T-cell (primary cell): ENCODE data around the gene CLEC7A. TPM values are rescaled to one million over a fixed set of nuclear protein-coding genes. Genes with fewer than 3 reads are reported as not detected.

Source experiments
- ATAC-seq, 4 experiments: fragments of 200-7000 bp in 3 of 4; fragments of 150-1000 bp in 1 of 4; cut with Tn5 transposase; replicated peaks in 1 of 4; 1 replicate in 3 of 4; 2 replicates in 1 of 4; pipeline ENCODE4 v1.10.0; 2021; ENCODE audit warnings: moderate library complexity in 3 of 4, mild to moderate bottlenecking in 2 of 4, moderate number of reproducible peaks in 1 of 4
- CTCF ChIA-PET, 2 donors: fragments of 300-600 bp; sonication (Branson Sonifier 250); formaldehyde crosslinking; loops; one replicate each; lab custom pipeline; 2022; ENCODE audit warnings: antibody characterized with exemption in 2 of 2; lab: Charles Lee
- POLR2A ChIA-PET, 2 donors: fragments of 300-600 bp; sonication (Branson Sonifier 250); formaldehyde crosslinking; loops; one replicate each; lab custom pipeline; 2022; ENCODE audit warnings: antibody characterized with exemption in 2 of 2; lab: Charles Lee
- DNase-seq, 35 experiments: peaks; one replicate each; pipeline versions ENCODE4 v3.0.0 to v3.0.0-alpha.2; 2013 to 2023
- H3K27ac ChIP-seq: one replicate; pipeline ENCODE4 v1.5.1; 2013; ENCODE audit warnings: low read length
- H3K27me3 ChIP-seq, 2 experiments: replicated peaks in 1 of 2; 1 replicate in 1 of 2; 2 replicates in 1 of 2; pipeline versions ENCODE4 v1.6.1 to v1.7.0; 2013; ENCODE audit warnings: low read length in 1 of 2, mixed read lengths in 1 of 2; ENCODE audit not compliant: control insufficient read depth in 2 of 2, insufficient read depth in 2 of 2; ENCODE audit errors: extremely low read depth in 1 of 2
- H3K36me3 ChIP-seq, 2 donors: 1 replicate in 1 of 2; 2 replicates in 1 of 2; pipeline versions ENCODE4 v1.6.1 to v1.7.0; 2013; ENCODE audit warnings: low read length in 1 of 2; ENCODE audit not compliant: control insufficient read depth in 2 of 2, insufficient read depth in 1 of 2; ENCODE audit errors: extremely low read depth in 1 of 2
- H3K4me1 ChIP-seq, 2 experiments: 1 replicate in 1 of 2; 2 replicates in 1 of 2; pipeline versions ENCODE4 v1.6.1 to v1.7.0; 2013; ENCODE audit warnings: low read length in 2 of 2, mixed read lengths in 1 of 2; ENCODE audit not compliant: insufficient read depth in 2 of 2, control insufficient read depth in 1 of 2; ENCODE audit errors: extremely low read depth in 1 of 2
- H3K4me3 ChIP-seq, 2 donors: 1 replicate in 1 of 2; 2 replicates in 1 of 2; pipeline versions ENCODE4 v1.5.1 to v1.7.0; 2013; ENCODE audit warnings: mild to moderate bottlenecking in 2 of 2, low read length in 1 of 2, moderate library complexity in 1 of 2; ENCODE audit not compliant: control insufficient read depth in 1 of 2; ENCODE audit errors: extremely low read depth in 1 of 2
- H3K9me3 ChIP-seq: 2 replicates; pipeline ENCODE4 v1.7.0; 2013
- H3K27ac Mint-ChIP-seq, 2 donors: one replicate each; pipeline ENCODE4 v1.8.0; 2020 to 2021; ENCODE audit warnings: mild to moderate bottlenecking in 2 of 2, mixed read lengths in 2 of 2
- H3K27me3 Mint-ChIP-seq, 2 donors: one replicate each; pipeline ENCODE4 v1.8.0; 2021 to 2022; ENCODE audit warnings: mixed read lengths in 2 of 2
- H3K36me3 Mint-ChIP-seq: one replicate; pipeline ENCODE4 v1.8.0; 2021; ENCODE audit warnings: mixed read lengths
- H3K4me1 Mint-ChIP-seq, 3 donors: one replicate each; pipeline ENCODE4 v1.8.0; 2020 to 2022; ENCODE audit warnings: mixed read lengths in 3 of 3, mild to moderate bottlenecking in 1 of 3
- H3K4me3 Mint-ChIP-seq, 3 donors: one replicate each; pipeline ENCODE4 v1.8.0; 2020 to 2022; ENCODE audit warnings: mild to moderate bottlenecking in 3 of 3, mixed read lengths in 3 of 3, moderate library complexity in 3 of 3
- H3K9me3 Mint-ChIP-seq, 3 donors: one replicate each; pipeline ENCODE4 v1.8.0; 2020 to 2022; ENCODE audit warnings: mixed read lengths in 3 of 3
- WGBS: methylation state at CpG from one replicate; pipeline ENCODE4 v1.1.5; 2013; ENCODE audit warnings: missing lambda C conversion rate; ENCODE audit not compliant: insufficient coverage; 5-methylcytosine and 5-hydroxymethylcytosine counted together
- total RNA-seq, 35 experiments: library from RNA in 6 of 35; stranded (reverse) in 6 of 35; fragments of 120-200 nt in 1 of 35; gene quantifications; one replicate each; pipeline versions ENCODE4 v1.2.1 to v1.2.4 and lab custom pipeline; 2013 to 2026

The CLEC7A gene
- total RNA-seq, 5 donors from 2014 or later (not counting 1 experiment from before 2014, with no cell fraction given), result 0.15 to 1.6 (median 0.49) TPM

- ATAC-seq, result no peak
- CTCF ChIA-PET, result no interaction called here
Measured at GRCh38 chr12:10132850-10133370, 2.9 kb upstream of the CLEC7A start.

DNA sequence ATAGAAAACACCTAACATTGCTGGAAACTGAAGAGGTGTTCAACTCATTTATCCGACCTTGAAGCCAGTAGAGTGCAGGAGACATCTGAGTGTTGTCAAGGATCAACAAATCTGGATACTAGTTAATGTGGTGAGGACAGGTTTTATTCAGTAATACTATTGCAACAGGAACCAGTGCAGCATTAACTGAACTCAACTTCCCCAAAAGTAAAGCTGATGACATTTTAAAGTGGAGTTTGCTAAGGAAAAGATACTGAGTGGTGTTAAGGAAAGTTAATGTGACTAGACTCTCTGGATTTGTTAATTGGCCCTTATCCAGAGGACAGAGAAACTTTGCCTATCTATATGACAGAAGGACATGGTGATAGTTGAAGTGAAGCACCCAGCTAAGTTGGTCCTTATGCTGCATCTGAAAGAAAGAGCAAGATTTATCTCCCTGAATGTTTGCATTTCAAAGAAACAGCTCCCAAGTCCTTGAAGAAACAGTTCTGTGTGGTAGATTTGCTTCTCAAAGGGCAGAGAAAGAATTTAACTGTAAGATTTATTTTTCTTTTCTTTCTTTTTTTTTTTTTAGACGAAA, 1.2 kb upstream of the CLEC7A start:
- no peaks in the 10 kb centered on the region for H3K36me3 Mint-ChIP-seq
- WGBS, result no CpG with 5 or more reads among the region's 2 CpGs

More at GRCh38 chr12:10132850-10133370, 2.9 kb upstream of the CLEC7A start:
- peaks cover 0 to 3% of the 10 kb centered on the region in 2 experiments for H3K4me1 ChIP-seq
- Mint-ChIP-seq H3K4me3 (no peak overlapping the region), H3K36me3 (no peaks in the 10 kb centered on the region), H3K9me3 (no peaks in the 10 kb centered on the region), H3K27me3 (peaks cover 0 to 3% of the 10 kb centered on the region in 2 donors), H3K4me1 (peaks cover 5 to 8% (median 6%) of the 10 kb centered on the region in 3 donors), H3K27ac (no peak overlapping the region)
- POLR2A ChIA-PET, result interaction anchor here in 1 of 2 donors (0.6 kb wide), 1 partner anchor 116 kb away, joined by 4 read pairs; no protein-coding TSS in a partner anchor
- peaks cover 0 to 5% of the 10 kb centered on the region in 2 experiments for H3K27me3 ChIP-seq
- H3K9me3 ChIP-seq, result no peaks in the 10 kb centered on the region
- H3K36me3 ChIP-seq, result no peaks in the 10 kb centered on the region
- no peak overlapping the region for H3K27ac ChIP-seq
- DNase-seq, result no peak
- WGBS, result 100% methylated on average over 1 of the region's 6 CpGs
- H3K4me3 ChIP-seq, result no peak overlapping the region

GRCh38 chr12:10128687-10129086, 1.3 kb downstream of the CLEC7A start:
- ATAC-seq, result no peak

More for the DNA sequence above, 1.2 kb upstream of the CLEC7A start:
- H3K36me3 ChIP-seq, result no peaks in the 10 kb centered on the region
- no peaks in the 10 kb centered on the region for H3K9me3 ChIP-seq
- DNase-seq (no peak), ATAC-seq (no peak)
- H3K4me3 ChIP-seq, result no peak overlapping the region
- H3K27me3 ChIP-seq, result peaks cover 0 to 5% of the 10 kb centered on the region in 2 experiments
- H3K27me3 Mint-ChIP-seq, result peaks cover 0 to 2% of the 10 kb centered on the region in 2 donors
- no peak overlapping the region for H3K4me3 Mint-ChIP-seq
- H3K27ac ChIP-seq, result no peak overlapping the region
- ChIA-PET CTCF (interaction anchor here (0.7 to 2.1 kb wide), 4 partner anchors 9 to 22 kb away, joined by 3 to 10 read pairs (median 4); no protein-coding TSS in a partner anchor), POLR2A (interaction anchor here in 1 of 2 donors (0.6 kb wide), 1 partner anchor 324 kb away, joined by 3 read pairs; no protein-coding TSS in a partner anchor)
- H3K27ac Mint-ChIP-seq, result no peak overlapping the region
- H3K9me3 Mint-ChIP-seq, result no peaks in the 10 kb centered on the region
- peaks cover 0 to 3% of the 10 kb centered on the region in 2 experiments for H3K4me1 ChIP-seq
- H3K4me1 Mint-ChIP-seq, result peaks cover 5 to 8% (median 6%) of the 10 kb centered on the region in 3 donors

GRCh38 chr12:10126413-10126812, 3.6 kb downstream of the CLEC7A start:
- Mint-ChIP-seq H3K27ac (no peak overlapping the region), H3K36me3 (no peaks in the 10 kb centered on the region), H3K27me3 (peaks cover 0 to 2% of the 10 kb centered on the region in 2 donors), H3K4me1 (peaks cover 5 to 8% (median 6%) of the 10 kb centered on the region in 3 donors), H3K4me3 (no peak overlapping the region), H3K9me3 (no peaks in the 10 kb centered on the region)
- Histone ChIP-seq H3K27me3 (no peaks in the 10 kb centered on the region), H3K9me3 (no peaks in the 10 kb centered on the region), H3K36me3 (no peaks in the 10 kb centered on the region), H3K27ac (no peak overlapping the region), H3K4me3 (no peak overlapping the region), H3K4me1 (peaks cover 0 to 3% of the 10 kb centered on the region in 2 experiments)
- ChIA-PET CTCF (no interaction called here), POLR2A (no interaction called here)
- DNase-seq, result no peak
- ATAC-seq, result no peak
- WGBS, result no CpG with 5 or more reads among the region's 1 CpG

More at GRCh38 chr12:10128687-10129086, 1.3 kb downstream of the CLEC7A start:
- Histone ChIP-seq H3K4me1 (peaks cover 0 to 3% of the 10 kb centered on the region in 2 experiments), H3K27ac (no peak overlapping the region), H3K36me3 (no peaks in the 10 kb centered on the region), H3K4me3 (no peak overlapping the region), H3K27me3 (peaks cover 0 to 1% of the 10 kb centered on the region in 2 experiments), H3K9me3 (no peaks in the 10 kb centered on the region)
- Mint-ChIP-seq H3K4me1 (peaks cover 5 to 8% (median 6%) of the 10 kb centered on the region in 3 donors), H3K27ac (no peak overlapping the region), H3K36me3 (no peaks in the 10 kb centered on the region), H3K27me3 (peaks cover 0 to 2% of the 10 kb centered on the region in 2 donors), H3K9me3 (no peaks in the 10 kb centered on the region), H3K4me3 (no peak overlapping the region)
- no CpG with 5 or more reads among the region's 5 CpGs for WGBS
- ChIA-PET CTCF (interaction anchor here in 1 of 2 donors (0.6 kb wide), 1 partner anchor 35 kb away, joined by 3 read pairs; no protein-coding TSS in a partner anchor), POLR2A (no interaction called here)
- no peak for DNase-seq

GRCh38 chr12:10122689-10123088, 7.3 kb downstream of the CLEC7A start:
- Histone ChIP-seq H3K27ac (no peak overlapping the region), H3K4me1 (no peaks in the 10 kb centered on the region), H3K4me3 (no peak overlapping the region), H3K36me3 (no peaks in the 10 kb centered on the region), H3K27me3 (no peaks in the 10 kb centered on the region), H3K9me3 (no peaks in the 10 kb centered on the region)
- ATAC-seq, result no peak
- DNase-seq, result no peak
- Mint-ChIP-seq H3K27ac (no peak overlapping the region), H3K4me1 (no peaks in the 10 kb centered on the region), H3K9me3 (no peaks in the 10 kb centered on the region), H3K4me3 (no peak overlapping the region), H3K36me3 (no peaks in the 10 kb centered on the region), H3K27me3 (peaks cover 0 to 2% of the 10 kb centered on the region in 2 donors)
- 91% methylated on average over 3 of the region's 4 CpGs for WGBS
- ChIA-PET POLR2A (interaction anchor here in 1 of 2 donors (0.7 kb wide), 1 partner anchor 1972 kb away, joined by 6 read pairs; no protein-coding TSS in a partner anchor), CTCF (no interaction called here)

DNA sequence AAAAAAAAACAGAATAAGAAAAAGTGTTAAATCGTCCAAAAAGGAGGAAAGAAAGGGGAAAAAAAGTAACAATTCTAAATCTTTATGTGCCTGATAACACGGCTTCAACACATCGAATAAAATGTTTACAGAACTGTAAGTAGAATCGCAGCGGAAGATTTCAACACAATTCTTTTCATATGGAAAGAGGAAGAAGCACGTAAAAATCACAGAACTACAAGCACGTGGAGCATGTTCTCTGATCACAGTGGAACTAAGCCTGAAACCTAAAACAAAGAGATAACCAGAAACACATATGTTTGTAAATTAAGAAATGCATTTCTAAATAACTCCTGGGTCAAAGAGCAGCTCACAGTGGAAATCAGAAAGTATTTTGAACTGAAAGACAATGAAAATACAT, 8.7 kb downstream of the CLEC7A start:
- POLR2A ChIA-PET, result no interaction called here
- no peak overlapping the region for H3K4me3 ChIP-seq
- no peaks in the 10 kb centered on the region for H3K27me3 Mint-ChIP-seq
- WGBS, result 66% methylated on average over 4 of the region's 7 CpGs
- H3K4me3 Mint-ChIP-seq, result no peak overlapping the region
- H3K36me3 Mint-ChIP-seq, result no peaks in the 10 kb centered on the region
- H3K9me3 ChIP-seq, result no peaks in the 10 kb centered on the region
- no peak for DNase-seq
- no peaks in the 10 kb centered on the region for H3K27me3 ChIP-seq
- no peaks in the 10 kb centered on the region for H3K36me3 ChIP-seq
- H3K9me3 Mint-ChIP-seq, result no peaks in the 10 kb centered on the region
- no peak for ATAC-seq
- no peaks in the 10 kb centered on the region for H3K4me1 ChIP-seq
- H3K4me1 Mint-ChIP-seq, result no peaks in the 10 kb centered on the region
- H3K27ac Mint-ChIP-seq, result no peak overlapping the region
- CTCF ChIA-PET, result interaction anchor here in 1 of 2 donors (0.5 kb wide), 1 partner anchor 576 kb away, joined by 3 read pairs; no protein-coding TSS in a partner anchor
- no peak overlapping the region for H3K27ac ChIP-seq
